A673 (cell line): Measurements from ENCODE around the gene SHISA7. TPM values are rescaled to one million over a fixed set of nuclear protein-coding genes. Genes with fewer than 3 reads are reported as not detected.
"Not testable (repeated sequence)": the region's sequence is repeated elsewhere in the genome, so short reads cannot be mapped to it uniquely, and the experiment has no call there.

ENCODE experiments used
- BruUV-seq: library from RNA; stranded (reverse); fragments of 400-500 nt; replicated peaks from 2 replicates; lab custom pipeline; 2021; lab: Mats Ljungman, UMichigan
- CTCF ChIA-PET: fragments of 300-600 bp; sonication (Branson Sonifier 250); formaldehyde crosslinking; loops from one replicate; lab custom pipeline; 2022; ENCODE audit warnings: antibody characterized with exemption; lab: Charles Lee
- POLR2A ChIA-PET: fragments of 300-600 bp; sonication (Branson Sonifier 250); formaldehyde crosslinking; loops from one replicate; lab custom pipeline; 2022; ENCODE audit warnings: antibody characterized with exemption; ENCODE audit not compliant: low non-redundant PET; lab: Charles Lee
- DNase-seq: peaks from one replicate; pipeline ENCODE4 v3.0.0-alpha.2; 2015; ENCODE audit warnings: low spot score
- H3K27ac ChIP-seq: fragments of 200-600 bp; sonication (generic); 2 replicates; pipeline ENCODE4 v1.5.1; 2016; ENCODE audit warnings: mixed run types, low read depth, mild to moderate bottlenecking, mixed read lengths, antibody characterized with exemption, low read length; ENCODE audit not compliant: poor library complexity, severe bottlenecking
- H3K27me3 ChIP-seq: fragments of 200-600 bp; sonication (generic); replicated peaks from 2 replicates; pipeline ENCODE4 v1.6.1; 2017; ENCODE audit warnings: mixed run types, low read depth, mild to moderate bottlenecking, mixed read lengths, antibody characterized with exemption, low read length; ENCODE audit not compliant: insufficient read depth, poor library complexity
- H3K36me3 ChIP-seq: fragments of 200-600 bp; sonication (generic); 2 replicates; pipeline ENCODE4 v1.6.1; 2016; ENCODE audit warnings: mixed run types, mild to moderate bottlenecking, mixed read lengths, antibody characterized with exemption, low read length; ENCODE audit not compliant: insufficient read depth, poor library complexity, severe bottlenecking
- H3K4me1 ChIP-seq: fragments of 200-600 bp; sonication (generic); 2 replicates; pipeline ENCODE4 v1.6.1; 2017; ENCODE audit warnings: mixed run types, mild to moderate bottlenecking, mixed read lengths, antibody characterized with exemption, low read length; ENCODE audit not compliant: insufficient read depth, poor library complexity, severe bottlenecking
- H3K4me3 ChIP-seq: fragments of 200-600 bp; sonication (generic); 2 replicates; pipeline ENCODE4 v1.5.1; 2016; ENCODE audit warnings: low read depth, mixed run types, mild to moderate bottlenecking, mixed read lengths, low read length; ENCODE audit not compliant: poor library complexity, severe bottlenecking
- H3K9me3 ChIP-seq: fragments of 200-600 bp; sonication (generic); 2 replicates; pipeline ENCODE4 v1.6.1; 2016; ENCODE audit warnings: mixed run types, low read depth, mild to moderate bottlenecking, mixed read lengths, antibody characterized with exemption, low read length; ENCODE audit not compliant: poor library complexity, severe bottlenecking
- CTCF ChIP-seq: fragments of 300-800, 200-600 bp; sonication (generic); conservative IDR thresholded peaks from 2 replicates; pipeline ENCODE4 v1.5.1; 2017; ENCODE audit warnings: low read depth, mild to moderate bottlenecking, antibody characterized with exemption, low read length, moderate library complexity, mixed read lengths
- EZH2 ChIP-seq: fragments of 200-600 bp; sonication (generic); IDR thresholded peaks from 2 replicates; pipeline ENCODE4 v1.6.1; 2017; ENCODE audit warnings: borderline replicate concordance, low read depth, mild to moderate bottlenecking, mixed read lengths, antibody characterized with exemption, low read length; ENCODE audit not compliant: poor library complexity, severe bottlenecking
- intact Hi-C: fragments of 100-400 bp; cut with micrococcal nuclease; formaldehyde crosslinking; loops from one replicate; pipeline ENCODE4 v1.10.0; 2022; ENCODE audit not compliant: unreplicated experiment
- total RNA-seq: library from RNA; stranded (reverse); gene quantifications from 2 replicates; pipeline ENCODE4 v1.2.3, GENCODE V29; 2021

The SHISA7 gene
- total RNA-seq, 1 experiment from 2014 or later, result 0.21 TPM

GRCh38 chr19:55451965-55452748 lies 9.1 kb upstream of the SHISA7 start:
- DNase-seq, result no peak
- intact Hi-C loops, result no loop called here
- BruUV-seq, result no TSS peak
- no peak overlapping the region for H3K27ac ChIP-seq
- no peaks in the 10 kb centered on the region for H3K9me3 ChIP-seq
- H3K36me3 ChIP-seq, result no peaks in the 10 kb centered on the region
- H3K27me3 ChIP-seq, result peaks cover 24% of the 10 kb centered on the region
- CTCF ChIA-PET, result interaction anchor here (0.6 to 0.7 kb wide), 2 partner anchors 29 to 83 kb away, joined by 3 to 4 read pairs; no protein-coding TSS in a partner anchor
- TF ChIP-seq CTCF (no peak), EZH2 (no peak)
- H3K4me3 ChIP-seq, result peak overlapping the region; percentile 46
- peaks cover 12% of the 10 kb centered on the region for H3K4me1 ChIP-seq
- POLR2A ChIA-PET, result no interaction called here

- ChIA-PET POLR2A (interaction anchor here (0.6 kb wide), 1 partner anchor 16 kb away, joined by 7 read pairs; no protein-coding TSS in a partner anchor), CTCF (interaction anchor here (0.9 kb wide), 1 partner anchor 366 kb away, joined by 6 read pairs; no protein-coding TSS in a partner anchor)
- intact Hi-C loops, result no loop called here
- Histone ChIP-seq H3K4me3 (peak overlapping the region; percentile 46), H3K27me3 (peaks cover 27% of the 10 kb centered on the region), H3K36me3 (no peaks in the 10 kb centered on the region), H3K27ac (no peak overlapping the region), H3K4me1 (peaks cover 12% of the 10 kb centered on the region), H3K9me3 (no peaks in the 10 kb centered on the region)
- TF ChIP-seq EZH2, result peak; percentile 73
- no peak for TF ChIP-seq CTCF
- no peak for DNase-seq
- BruUV-seq, result no TSS peak
These were observed 8.3 kb upstream of the SHISA7 start for GRCh38 chr19:55451163-55451964.

GRCh38 chr19:55449469-55449868 lies 6.4 kb upstream of the SHISA7 start:
- ChIA-PET CTCF (interaction anchor here (0.7 kb wide), 1 partner anchor 289 kb away, joined by 4 read pairs; no protein-coding TSS in a partner anchor), POLR2A (interaction anchor here (0.7 kb wide), 1 partner anchor 12 kb away, joined by 4 read pairs; no protein-coding TSS in a partner anchor)
- Histone ChIP-seq H3K9me3 (no peaks in the 10 kb centered on the region), H3K4me3 (no peak overlapping the region), H3K4me1 (peaks cover 12% of the 10 kb centered on the region), H3K36me3 (no peaks in the 10 kb centered on the region), H3K27ac (no peak overlapping the region), H3K27me3 (peaks cover 37% of the 10 kb centered on the region)
- intact Hi-C loops, result no loop called here
- TF ChIP-seq CTCF (no peak), EZH2 (no peak)
- DNase-seq, result no peak
- no TSS peak for BruUV-seq

GRCh38 chr19:55448175-55448490 lies 5.0 kb upstream of the SHISA7 start:
- peaks cover 17% of the 10 kb centered on the region for H3K4me1 ChIP-seq
- POLR2A ChIA-PET, result interaction anchor here (0.5 kb wide), 1 partner anchor 317 kb away, joined by 11 read pairs; no protein-coding TSS in a partner anchor
- BruUV-seq, H3K9me3 ChIP-seq, H3K4me3 ChIP-seq, H3K36me3 ChIP-seq, H3K27ac ChIP-seq, intact Hi-C loops, CTCF ChIA-PET, DNase-seq: not testable (repeated sequence)
- peaks cover 51% of the 10 kb centered on the region for H3K27me3 ChIP-seq
